OCI-LY7 (cell line): Measurements from ENCODE around the gene CMPK1. TPM values are rescaled to one million over a fixed set of nuclear protein-coding genes. Genes with fewer than 3 reads are reported as not detected.
"Not testable (repeated sequence)": the region's sequence is repeated elsewhere in the genome, so short reads cannot be mapped to it uniquely, and the experiment has no call there.

Experiments
- BruUV-seq: library from RNA; stranded (reverse); fragments of 400-500 nt; replicated peaks from 2 replicates; lab custom pipeline; 2021; lab: Mats Ljungman, UMichigan
- CTCF ChIA-PET: fragments of 300-600 bp; sonication (Branson Sonifier 250); formaldehyde crosslinking; loops from one replicate; lab custom pipeline; 2022; ENCODE audit warnings: antibody characterized with exemption; ENCODE audit not compliant: unreplicated experiment; lab: Charles Lee
- POLR2A ChIA-PET: fragments of 300-600 bp; sonication (Branson Sonifier 250); formaldehyde crosslinking; loops from one replicate; lab custom pipeline; 2022; ENCODE audit warnings: antibody characterized with exemption; lab: Charles Lee
- DNase-seq: peaks from one replicate; pipeline ENCODE4 v3.0.0-alpha.2; 2015; ENCODE audit warnings: low spot score
- H2AFZ ChIP-seq: fragments of 200-600 bp; sonication (generic), shearing (Covaris generic); 2 replicates; pipeline ENCODE4 v1.6.1; 2014; ENCODE audit warnings: mild to moderate bottlenecking, antibody characterized with exemption, low read length, moderate library complexity
- H3K27ac ChIP-seq: fragments of 200-600 bp; sonication (generic); 2 replicates; pipeline ENCODE4 v1.5.1; 2014; ENCODE audit warnings: mixed run types, low read depth, mild to moderate bottlenecking, moderate library complexity, low read length, inconsistent platforms; ENCODE audit not compliant: poor library complexity, severe bottlenecking
- H3K36me3 ChIP-seq: fragments of 200-600 bp; sonication (generic); 2 replicates; pipeline ENCODE4 v1.6.1; 2014; ENCODE audit warnings: mild to moderate bottlenecking, antibody characterized with exemption, low read length, moderate library complexity, mixed read lengths; ENCODE audit not compliant: insufficient read depth
- H3K4me1 ChIP-seq: fragments of 200-600 bp; sonication (generic); 2 replicates; pipeline ENCODE4 v1.5.1; 2014; ENCODE audit warnings: mild to moderate bottlenecking, low read length; ENCODE audit not compliant: insufficient read depth, poor library complexity, severe bottlenecking
- H3K4me2 ChIP-seq: fragments of 200-600 bp; sonication (generic); 2 replicates; pipeline ENCODE4 v1.6.1; 2014; ENCODE audit warnings: mild to moderate bottlenecking, low read length
- H3K4me3 ChIP-seq: fragments of 200-600 bp; sonication (generic); 2 replicates; pipeline ENCODE4 v1.5.1; 2014; ENCODE audit warnings: mild to moderate bottlenecking, low read depth, low read length; ENCODE audit not compliant: poor library complexity, severe bottlenecking
- H3K79me2 ChIP-seq: fragments of 200-600 bp; sonication (generic); 2 replicates; pipeline ENCODE4 v1.6.1; 2016; ENCODE audit warnings: low read depth, mild to moderate bottlenecking, low read length, moderate library complexity, mixed read lengths; ENCODE audit not compliant: insufficient read depth
- H3K9me2 ChIP-seq: fragments of 200-600 bp; sonication (generic); 2 replicates; pipeline ENCODE4 v1.6.1; 2016; ENCODE audit warnings: mild to moderate bottlenecking, low read length, mixed read lengths; ENCODE audit not compliant: insufficient read depth
- H3K9me3 ChIP-seq: fragments of 200-600 bp; sonication (generic); 2 replicates; pipeline ENCODE4 v1.6.1; 2014; ENCODE audit warnings: mild to moderate bottlenecking, mixed run types, low read length, mixed read lengths
- H4K20me1 ChIP-seq: fragments of 200-600 bp; sonication (generic); 2 replicates; pipeline ENCODE4 v1.6.1; 2014; ENCODE audit warnings: mild to moderate bottlenecking, antibody characterized with exemption, low read length, moderate library complexity, mixed read lengths; ENCODE audit not compliant: insufficient read depth
- EZH2phosphoT487 ChIP-seq: fragments of 200-600 bp; sonication (generic); IDR thresholded peaks from 2 replicates; pipeline ENCODE4 v1.6.1; 2018; ENCODE audit warnings: low read depth, borderline replicate concordance, mild to moderate bottlenecking, mixed run types, antibody characterized with exemption, low read length, moderate library complexity, mixed read lengths
- intact Hi-C: fragments of 100-400 bp; cut with micrococcal nuclease; formaldehyde crosslinking; loops from one replicate; pipeline ENCODE4 v1.10.0; 2022; ENCODE audit not compliant: unreplicated experiment
- total RNA-seq, 2 experiments: library from RNA; depleted of rRNA in 1 of 2; stranded (reverse); fragments of >200 nt in 1 of 2; shearing (Covaris generic) in 1 of 2; gene quantifications; 2 replicates each; pipeline ENCODE4 v1.2.3, GENCODE V29; 2014 to 2022
- TF ChIP-seq, protein P1 (sequence below): fragments of 200-600 bp; sonication (generic); conservative IDR thresholded peaks from 2 replicates; pipeline ENCODE4 v1.5.1; 2014; ENCODE audit warnings: mild to moderate bottlenecking, antibody characterized with exemption, low read length, moderate library complexity, mixed read lengths

The CMPK1 gene
- total RNA-seq, 2 experiments from 2014 or later, result 59.2 to 85.8 TPM

DNA sequence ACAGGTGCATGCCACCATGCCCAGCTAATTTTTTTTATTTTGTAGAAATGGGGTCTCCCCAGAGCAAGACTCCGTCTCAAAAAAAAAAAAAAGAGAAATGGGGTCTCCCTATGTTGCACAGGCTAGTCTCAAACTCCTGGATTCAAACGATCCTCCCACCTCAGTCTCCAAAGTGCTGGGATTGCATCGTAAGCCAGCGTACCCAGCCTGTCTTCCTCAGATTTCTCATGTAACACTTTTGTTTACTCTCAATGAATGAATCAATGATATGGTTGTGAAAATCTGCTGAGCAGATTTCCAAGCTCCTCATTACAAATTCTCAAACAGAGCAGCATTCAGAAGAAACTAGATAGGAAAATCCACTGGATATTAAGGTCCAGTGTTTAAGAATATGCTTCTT lies 6.6 kb downstream of the CMPK1 start:
- H3K9me3 ChIP-seq, result no peaks in the 10 kb centered on the region
- H3K4me2 ChIP-seq, result no peak overlapping the region
- H4K20me1 ChIP-seq, result no peaks in the 10 kb centered on the region
- H3K27ac ChIP-seq, result no peak overlapping the region
- no peaks in the 10 kb centered on the region for H3K9me2 ChIP-seq
- BruUV-seq, result no TSS peak
- H3K79me2 ChIP-seq, result peaks cover 47% of the 10 kb centered on the region
- H3K36me3 ChIP-seq, result peaks cover 43% of the 10 kb centered on the region
- H3K4me1 ChIP-seq, result peaks cover 6% of the 10 kb centered on the region
- ChIA-PET POLR2A (interaction anchor here (0.6 to 0.8 kb wide), 2 partner anchors 11 to 87 kb away, joined by 3 to 11 read pairs; no protein-coding TSS in a partner anchor), CTCF (no interaction called here)
- H2AFZ ChIP-seq, result no peak overlapping the region
- TF ChIP-seq, protein P1, sequence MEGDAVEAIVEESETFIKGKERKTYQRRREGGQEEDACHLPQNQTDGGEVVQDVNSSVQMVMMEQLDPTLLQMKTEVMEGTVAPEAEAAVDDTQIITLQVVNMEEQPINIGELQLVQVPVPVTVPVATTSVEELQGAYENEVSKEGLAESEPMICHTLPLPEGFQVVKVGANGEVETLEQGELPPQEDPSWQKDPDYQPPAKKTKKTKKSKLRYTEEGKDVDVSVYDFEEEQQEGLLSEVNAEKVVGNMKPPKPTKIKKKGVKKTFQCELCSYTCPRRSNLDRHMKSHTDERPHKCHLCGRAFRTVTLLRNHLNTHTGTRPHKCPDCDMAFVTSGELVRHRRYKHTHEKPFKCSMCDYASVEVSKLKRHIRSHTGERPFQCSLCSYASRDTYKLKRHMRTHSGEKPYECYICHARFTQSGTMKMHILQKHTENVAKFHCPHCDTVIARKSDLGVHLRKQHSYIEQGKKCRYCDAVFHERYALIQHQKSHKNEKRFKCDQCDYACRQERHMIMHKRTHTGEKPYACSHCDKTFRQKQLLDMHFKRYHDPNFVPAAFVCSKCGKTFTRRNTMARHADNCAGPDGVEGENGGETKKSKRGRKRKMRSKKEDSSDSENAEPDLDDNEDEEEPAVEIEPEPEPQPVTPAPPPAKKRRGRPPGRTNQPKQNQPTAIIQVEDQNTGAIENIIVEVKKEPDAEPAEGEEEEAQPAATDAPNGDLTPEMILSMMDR, result no peak
- intact Hi-C loops, result no loop called here
- no peak overlapping the region for H3K4me3 ChIP-seq
- no peak for DNase-seq

DNA sequence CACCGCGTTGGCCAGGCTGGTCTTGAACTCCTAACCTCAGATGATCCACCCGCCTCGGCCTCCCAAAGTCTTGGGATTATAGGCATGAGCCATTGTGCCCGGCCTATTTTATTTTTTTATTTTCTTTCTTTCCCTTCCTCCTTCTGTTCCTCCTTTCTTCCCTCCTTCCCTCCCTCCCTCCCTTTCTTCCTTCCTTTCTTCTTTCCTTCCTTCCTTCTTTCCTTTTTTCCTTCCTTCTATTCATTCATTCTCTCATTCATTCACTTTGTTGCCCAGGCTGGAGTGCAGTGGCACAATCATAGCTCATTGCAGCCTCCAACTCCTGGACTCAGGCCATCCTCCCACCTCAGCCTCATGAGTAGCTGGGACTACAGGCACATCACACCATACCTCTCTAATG lies 13.4 kb downstream of the CMPK1 start:
- H3K4me1 ChIP-seq, DNase-seq, H3K27ac ChIP-seq, H3K9me3 ChIP-seq, H3K9me2 ChIP-seq, BruUV-seq, CTCF ChIA-PET, intact Hi-C loops, H4K20me1 ChIP-seq, H3K4me2 ChIP-seq, H2AFZ ChIP-seq, H3K4me3 ChIP-seq, H3K79me2 ChIP-seq: not testable (repeated sequence)
- POLR2A ChIA-PET, result interaction anchor here (0.7 kb wide), 1 partner anchor 68 kb away, joined by 4 read pairs; no protein-coding TSS in a partner anchor
- H3K36me3 ChIP-seq, result peaks cover 26% of the 10 kb centered on the region

DNA sequence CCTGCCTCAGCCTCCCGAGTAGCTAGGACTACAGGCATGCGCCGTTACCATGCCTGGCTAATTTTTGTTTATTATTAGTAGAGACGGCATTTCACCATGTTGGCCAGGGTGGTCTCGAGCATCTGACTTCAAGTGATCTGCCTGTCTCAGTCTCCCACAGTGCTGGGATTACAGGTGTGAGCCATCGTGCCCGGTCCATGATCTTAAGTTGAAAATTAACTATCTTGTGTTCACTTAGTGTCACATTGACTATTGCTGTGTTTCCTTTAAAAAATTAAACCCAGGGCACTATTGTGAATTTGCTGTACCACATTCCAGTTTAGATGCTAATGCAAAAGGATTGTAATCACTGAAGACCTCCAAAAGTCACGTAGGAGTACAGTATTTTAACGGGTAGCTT lies 14.1 kb downstream of the CMPK1 start:
- H3K79me2 ChIP-seq, result peaks cover 4% of the 10 kb centered on the region
- POLR2A ChIA-PET, result no interaction called here
- CTCF ChIA-PET, result no interaction called here

More for the DNA sequence above, 14.1 kb downstream of the CMPK1 start:
- intact Hi-C loops, result no loop called here
- TF ChIP-seq, protein P1, result no peak
- TF ChIP-seq EZH2phosphoT487, result no peak
- Histone ChIP-seq H3K9me2 (no peaks in the 10 kb centered on the region), H3K4me2 (no peak overlapping the region), H3K4me1 (no peaks in the 10 kb centered on the region), H4K20me1 (no peaks in the 10 kb centered on the region), H3K36me3 (peaks cover 26% of the 10 kb centered on the region), H3K27ac (no peak overlapping the region), H3K9me3 (no peaks in the 10 kb centered on the region), H2AFZ (no peak overlapping the region), H3K4me3 (no peak overlapping the region)
- BruUV-seq, result no TSS peak
- DNase-seq, result no peak
